Adipose tissue (tissue), 3 donors: ENCODE data around the gene AMIGO3. TPM values are rescaled to one million over a fixed set of nuclear protein-coding genes. Genes with fewer than 3 reads are reported as not detected.

Experiments
- H3K27ac ChIP-seq: one replicate; pipeline ENCODE4 v1.5.1; 2013; ENCODE audit warnings: low read depth, low read length
- WGBS, 3 donors: extraction: QIAGEN DNeasy Blood & Tissue Kit; methylation state at CpG; one replicate each; pipeline ENCODE4 v1.1.7; 2013; 5-methylcytosine and 5-hydroxymethylcytosine counted together
- polyA plus RNA-seq, 3 donors: library from polyadenylated mRNA; stranded (reverse); fragments of 200-250 nt; gene quantifications; one replicate each; pipeline ENCODE4 v1.2.3, GENCODE V29; 2013
- donor health status: healthy with polysubstance abuse.
- donor health status: Bipolar disorder and iron deficiency.
- donor health status: healthy.

The AMIGO3 gene
- polyA plus RNA-seq, 3 donors, result 0.87 to 0.88 TPM; not detected in 1

GRCh38 chr3:49715611-49716121 lies 3.8 kb downstream of the AMIGO3 start:
- H3K27ac ChIP-seq, result no peak overlapping the region
- WGBS, 3 donors, result 90 to 91% (median 91%) methylated on average over 13 of the region's 13 CpGs

- H3K27ac ChIP-seq, result no peak overlapping the region
- 78 to 92% (median 89%) methylated on average over 13 of the region's 13 CpGs for WGBS, 3 donors
Measured at GRCh38 chr3:49714728-49715550, 4.5 kb downstream of the AMIGO3 start.

DNA sequence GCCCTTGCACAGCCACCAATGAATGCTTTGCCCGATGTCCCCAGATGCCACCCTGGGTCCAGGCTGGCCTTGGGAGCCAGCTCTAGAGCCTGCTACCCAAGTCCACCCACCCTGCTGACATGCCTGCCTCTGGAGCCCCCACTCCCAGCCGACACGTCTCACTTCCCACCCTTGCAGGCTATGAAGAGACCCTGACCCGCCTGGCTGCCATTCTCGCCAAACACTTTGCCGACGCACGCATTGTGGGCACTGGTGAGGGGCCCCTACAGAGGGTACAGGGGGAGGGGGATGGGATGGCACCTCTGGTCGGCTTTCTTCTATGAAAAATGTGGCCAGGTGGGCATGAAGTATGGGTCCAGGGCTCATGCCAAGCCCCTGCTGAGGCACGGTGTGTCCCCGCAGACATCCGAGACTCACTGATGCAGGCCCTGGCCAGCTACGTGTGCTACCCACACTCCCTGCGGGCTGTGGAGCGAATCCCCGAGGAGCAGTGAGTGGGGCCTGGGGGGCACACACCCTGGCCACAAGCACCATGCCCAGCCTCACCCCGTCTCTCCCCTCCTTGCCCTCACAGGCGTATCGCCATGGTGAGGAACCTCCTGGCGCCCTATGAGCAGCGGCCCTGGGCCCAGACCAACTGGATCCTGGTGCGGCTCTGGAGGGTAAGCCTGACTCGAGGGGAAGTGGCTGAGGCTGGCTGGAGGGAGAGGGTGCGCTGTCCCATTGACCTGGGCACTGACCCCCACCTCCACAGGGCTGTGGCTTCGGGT lies 6.0 kb downstream of the AMIGO3 start:
- WGBS, 3 donors, result 90 to 94% (median 92%) methylated on average over 25 of the region's 25 CpGs
- H3K27ac ChIP-seq, result no peak overlapping the region

- WGBS, 3 donors, result 63 to 67% (median 65%) methylated on average over 7 of the region's 7 CpGs
- H3K27ac ChIP-seq, result no peak overlapping the region
Measured at GRCh38 chr3:49712631-49713317, 6.7 kb downstream of the AMIGO3 start.

GRCh38 chr3:49712166-49712565 lies 7.3 kb downstream of the AMIGO3 start:
- WGBS, 3 donors, result 89 to 95% (median 90%) methylated on average over 11 of the region's 11 CpGs

DNA sequence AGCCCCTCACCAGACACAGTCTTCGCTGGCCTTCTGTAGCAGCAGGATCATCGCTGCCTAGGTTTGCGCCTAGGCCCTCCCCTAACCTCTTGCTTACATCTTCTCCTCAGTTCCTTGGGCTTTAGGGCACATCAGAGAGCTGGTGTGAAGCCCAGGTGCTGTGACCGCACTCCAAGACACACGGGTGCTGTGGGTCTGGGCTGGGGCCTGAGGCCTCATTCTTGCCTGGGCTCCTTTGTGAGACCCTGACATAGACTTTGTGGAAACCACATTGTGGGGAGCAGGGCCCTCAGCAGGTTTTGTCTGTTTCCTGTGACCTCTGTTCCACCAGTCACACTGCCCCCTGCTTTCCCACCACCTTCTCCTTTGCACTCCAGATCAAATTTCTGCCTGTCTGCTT lies 8.0 kb downstream of the AMIGO3 start:
- 79 to 88% (median 87%) methylated on average over 5 of the region's 5 CpGs for WGBS, 3 donors
- H3K27ac ChIP-seq, result no peak overlapping the region

More at GRCh38 chr3:49712166-49712565, 7.3 kb downstream of the AMIGO3 start:
- no peak overlapping the region for H3K27ac ChIP-seq

DNA sequence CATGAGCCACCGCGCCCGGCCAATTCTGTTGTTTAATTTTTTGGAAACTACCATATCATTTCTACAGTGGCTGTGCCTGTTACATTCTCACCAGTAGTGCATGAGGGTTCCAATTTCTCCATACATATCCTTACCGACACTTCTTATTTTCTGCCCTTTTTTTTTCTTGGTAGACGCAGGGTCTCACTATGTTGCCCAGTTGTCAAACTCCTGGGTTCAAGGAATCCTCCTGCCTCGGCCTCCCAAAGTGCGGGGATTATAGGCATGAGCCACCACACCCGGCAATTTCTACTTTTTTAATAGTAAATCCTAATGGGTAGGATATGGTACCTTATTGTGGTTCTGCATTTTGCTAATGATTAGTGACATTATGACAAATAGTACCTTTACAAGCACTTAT lies 9.6 kb downstream of the AMIGO3 start:
- H3K27ac ChIP-seq, result no peak overlapping the region
- whole genome bisulfite sequencing, 3 donors, result 92 to 97% (median 97%) methylated on average over 8 of the region's 8 CpGs

DNA sequence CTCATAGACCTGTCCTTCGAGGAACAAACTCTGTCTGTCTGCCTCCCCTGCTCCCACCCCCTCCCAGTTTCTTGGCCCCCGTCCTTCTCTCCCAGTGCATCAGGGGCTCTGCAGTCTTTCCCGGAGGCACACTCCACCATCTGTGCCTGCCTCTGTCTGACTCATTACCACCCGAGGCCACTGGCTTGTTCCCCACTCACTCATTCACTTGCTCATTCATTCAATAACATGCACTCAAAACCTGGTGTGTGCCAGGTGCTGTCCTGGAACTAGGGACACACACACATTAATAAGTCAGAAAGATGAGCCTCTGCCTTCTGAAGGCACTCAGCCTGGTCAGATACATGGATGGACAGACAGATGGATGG lies 12.4 kb downstream of the AMIGO3 start:
- WGBS, 3 donors, result 74 to 86% (median 76%) methylated on average over 4 of the region's 4 CpGs
- no peak overlapping the region for H3K27ac ChIP-seq

DNA sequence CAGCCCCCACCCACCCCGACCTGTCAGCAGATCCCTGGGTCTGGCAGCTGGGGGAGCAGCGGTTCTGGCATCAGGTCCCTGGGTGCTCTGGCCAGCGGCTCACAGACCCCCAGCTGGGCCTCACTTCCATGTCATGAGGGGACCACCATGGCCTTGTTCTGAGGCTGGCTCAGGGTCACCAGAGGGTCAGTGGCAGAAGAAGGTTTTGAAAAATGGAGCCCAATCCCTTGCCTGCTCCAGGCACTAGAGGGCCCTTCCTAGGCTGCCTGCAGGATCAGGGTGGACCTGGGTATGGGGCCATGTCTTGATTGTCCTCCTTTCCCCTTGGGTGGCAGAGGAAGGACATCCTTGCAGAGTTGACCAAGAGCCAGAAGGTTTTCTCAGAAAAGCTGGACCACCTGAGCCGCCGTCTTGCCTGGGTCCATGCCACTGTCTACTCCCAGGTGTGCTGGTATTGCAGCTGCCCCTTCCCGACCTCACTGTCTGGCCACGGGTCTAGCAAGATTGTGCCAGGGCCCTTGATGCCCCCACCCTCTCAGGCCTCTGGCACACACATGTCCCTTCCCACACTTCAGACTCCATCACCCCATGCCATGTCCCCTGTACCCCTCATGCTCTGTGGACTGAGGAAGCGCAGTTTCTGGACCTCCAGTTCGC lies 12.9 kb downstream of the AMIGO3 start:
- no peak overlapping the region for H3K27ac ChIP-seq
- WGBS, 3 donors, result 80 to 91% (median 88%) methylated on average over 9 of the region's 9 CpGs

GRCh38 chr3:49705390-49705960 lies 14.0 kb downstream of the AMIGO3 start:
- WGBS, 3 donors, result 95 to 96% (median 95%) methylated on average over 17 of the region's 17 CpGs
- H3K27ac ChIP-seq, result no peak overlapping the region

DNA sequence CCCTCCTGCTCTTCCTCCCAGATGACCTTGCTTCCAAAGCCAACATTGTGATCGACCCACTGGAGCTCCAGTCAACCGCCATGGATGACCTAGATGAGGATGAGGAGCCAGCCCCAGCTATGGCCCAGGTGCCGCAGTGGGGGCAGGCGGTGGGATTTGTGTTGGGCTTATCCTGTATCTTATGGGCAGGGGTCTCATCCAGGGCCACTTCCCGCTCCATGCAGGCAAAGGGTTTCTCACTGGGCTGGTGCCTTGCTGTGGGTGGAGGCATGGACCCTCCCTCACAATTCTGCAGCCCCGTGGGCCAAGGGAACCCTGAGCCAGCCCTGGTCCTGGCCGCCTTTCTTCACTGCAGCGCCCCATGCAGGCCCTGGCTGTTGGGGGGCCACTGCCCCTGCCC lies 14.9 kb downstream of the AMIGO3 start:
- H3K27ac ChIP-seq, result no peak overlapping the region
- WGBS, 3 donors, result 93 to 95% (median 93%) methylated on average over 8 of the region's 8 CpGs

DNA sequence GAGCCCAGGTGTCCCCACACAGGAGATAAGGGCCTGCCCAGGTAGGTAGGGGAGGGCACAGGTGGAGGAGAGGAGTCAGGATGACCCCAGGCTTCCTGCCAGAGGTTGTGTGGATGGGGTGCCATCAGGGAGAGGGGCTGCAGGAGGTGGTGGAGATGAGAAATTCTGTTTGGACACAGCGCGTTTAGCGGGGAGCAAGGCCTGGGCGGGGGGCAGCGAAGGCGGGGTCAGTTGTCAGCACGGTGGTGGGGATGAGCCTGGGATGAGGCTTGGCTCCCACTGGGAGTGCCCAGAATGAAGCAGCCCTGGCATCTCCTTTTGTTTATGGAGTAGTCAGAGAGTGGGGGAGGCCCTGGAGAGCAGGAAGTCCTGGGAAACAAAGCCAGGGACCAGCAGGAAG lies 15.5 kb downstream of the AMIGO3 start:
- 87 to 98% (median 87%) methylated on average over 7 of the region's 7 CpGs for WGBS, 3 donors
- H3K27ac ChIP-seq, result no peak overlapping the region

DNA sequence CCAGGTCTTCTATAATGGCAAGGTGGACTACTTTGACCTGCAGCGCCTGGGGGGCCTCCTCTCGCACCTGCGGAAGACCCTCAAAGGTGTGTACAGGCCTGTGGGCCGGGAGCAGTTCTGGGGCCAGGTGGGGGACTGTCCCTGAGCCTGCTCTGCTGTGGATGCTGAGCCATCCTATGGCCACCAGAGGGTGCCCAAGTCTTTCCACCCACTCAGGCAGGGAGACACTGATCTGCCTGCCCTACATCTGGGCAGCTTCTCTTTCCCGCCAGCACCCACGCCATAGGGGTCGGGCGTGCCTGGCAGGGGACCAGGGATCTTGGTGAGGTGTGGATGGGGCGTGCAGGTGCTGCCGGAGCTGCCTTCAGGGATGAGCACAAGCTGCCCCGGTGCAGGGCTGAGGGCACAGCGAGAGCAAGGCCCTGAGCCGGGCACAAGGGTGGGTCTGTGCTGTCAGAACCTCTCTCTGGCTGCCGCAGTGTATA lies 16.0 kb downstream of the AMIGO3 start:
- H3K27ac ChIP-seq, result no peak overlapping the region
- 55 to 62% (median 57%) methylated on average over 12 to 14 of the region's 14 CpGs for WGBS, 3 donors

GRCh38 chr3:49702672-49703071 lies 16.8 kb downstream of the AMIGO3 start:
- H3K27ac ChIP-seq, result no peak overlapping the region
- WGBS, 3 donors, result 89 to 95% (median 89%) methylated on average over 11 of the region's 11 CpGs

- 86 to 91% (median 88%) methylated on average over 21 of the region's 21 CpGs for WGBS, 3 donors
- H3K27ac ChIP-seq, result no peak overlapping the region
Measured at GRCh38 chr3:49701388-49702077, 18.0 kb downstream of the AMIGO3 start.

DNA sequence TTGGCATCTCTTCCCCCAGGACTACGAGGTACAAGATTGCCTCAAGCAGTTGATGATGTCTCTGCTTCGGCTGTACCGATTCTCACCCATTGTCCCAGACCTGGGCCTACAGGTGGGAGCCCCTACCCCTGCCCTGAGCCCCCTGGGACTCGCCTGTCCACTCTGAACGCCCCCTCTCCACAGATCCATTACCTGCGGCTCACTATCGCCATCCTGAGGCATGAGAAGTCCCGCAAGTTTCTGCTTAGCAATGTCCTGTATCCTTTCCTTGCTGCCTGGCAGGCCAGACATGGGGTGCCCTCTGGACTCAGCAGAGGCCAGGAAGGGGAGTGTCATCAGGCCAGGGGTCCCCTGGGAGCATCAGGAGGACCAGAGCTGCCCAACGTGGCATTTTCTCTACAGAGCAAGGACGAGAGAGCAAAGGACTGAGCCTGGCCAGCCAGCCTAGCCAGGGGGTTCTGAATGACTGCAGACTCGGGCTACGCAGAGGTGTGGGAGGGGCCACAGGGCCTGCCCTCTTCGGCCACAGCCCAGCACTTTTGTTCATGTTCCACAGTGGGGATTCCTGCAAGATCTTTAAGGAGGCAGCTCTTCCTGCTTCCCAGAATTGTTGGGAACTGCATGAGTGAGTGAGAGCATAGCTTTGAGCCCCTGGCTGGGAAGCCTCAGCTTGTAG lies 18.9 kb downstream of the AMIGO3 start:
- no peak overlapping the region for H3K27ac ChIP-seq
- 80 to 87% (median 81%) methylated on average over 12 to 13 of the region's 13 CpGs for WGBS, 3 donors

DNA sequence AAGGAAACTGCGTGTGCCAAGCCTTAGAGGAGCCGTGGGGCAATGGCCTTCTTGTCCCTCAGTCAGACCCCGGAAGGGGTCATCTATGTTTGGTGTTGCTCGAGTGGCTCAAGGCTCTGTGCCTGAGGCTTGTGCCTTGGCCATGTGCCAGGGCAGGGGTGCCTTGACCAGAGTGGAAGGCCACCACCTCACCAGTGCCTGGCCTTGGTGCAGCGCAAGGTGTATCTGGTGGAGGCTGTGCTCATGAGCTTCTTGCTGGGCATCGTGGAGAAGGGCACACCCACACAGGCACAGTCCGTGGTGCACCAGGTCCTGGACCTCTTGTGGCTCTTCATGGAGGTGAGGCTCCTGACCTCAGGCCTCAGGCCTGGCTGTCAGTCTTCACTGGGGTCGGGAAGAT lies 19.5 kb downstream of the AMIGO3 start:
- WGBS, 3 donors, result 83 to 86% (median 84%) methylated on average over 8 of the region's 8 CpGs
- H3K27ac ChIP-seq, result no peak overlapping the region
